Activated CD4-positive, CD25-positive, alpha-beta regulatory T cell treated with anti-CD3 and anti-CD28 coated beads, Interleukin-2, amount 50 U/mL, for 24 hours (primary cell): ENCODE measurements around the gene POU2AF2.

Source experiments
- ATAC-seq, 2 donors: fragments of 150-1000 bp; cut with Tn5 transposase; one replicate each; pipeline ENCODE4 v1.10.0; 2021; ENCODE audit warnings: mild to moderate bottlenecking in 1 of 2, moderate library complexity in 1 of 2

POU2AF2 gene

GRCh38 chr11:111334532-111335502 is 89.3 kb downstream of the POU2AF2 start:
- no peak for ATAC-seq

GRCh38 chr11:111335549-111335948 is 90.0 kb downstream of the POU2AF2 start:
- no peak for ATAC-seq
